Caco-2 (cell line): ENCODE data around the gene GABRE. TPM values are rescaled to one million over a fixed set of nuclear protein-coding genes. Genes with fewer than 3 reads are reported as not detected.
A peak's percentile ranks its signal among the peaks of the same experiment; 100 is the strongest.

Experiments
- BruUV-seq: library from RNA; stranded (reverse); fragments of 400-500 nt; replicated peaks from 2 replicates; lab custom pipeline; 2021; lab: Mats Ljungman, UMichigan
- CTCF ChIA-PET: fragments of 300-600 bp; sonication (Branson Sonifier 250); formaldehyde crosslinking; loops from one replicate; lab custom pipeline; 2022; ENCODE audit warnings: antibody characterized with exemption; lab: Charles Lee
- POLR2A ChIA-PET: fragments of 300-600 bp; sonication (Branson Sonifier 250); formaldehyde crosslinking; loops from one replicate; lab custom pipeline; 2022; ENCODE audit warnings: antibody characterized with exemption; lab: Charles Lee
- DNase-seq, 2 experiments: peaks; one replicate each; pipeline versions ENCODE4 v3.0.0 to v3.0.0-alpha.2; 2020 to 2022
- H3K27me3 ChIP-seq: replicated peaks from 2 replicates; pipeline ENCODE4 v1.6.0; 2011; ENCODE audit warnings: low read length; ENCODE audit not compliant: control insufficient read depth, insufficient read depth
- H3K36me3 ChIP-seq: 2 replicates; pipeline ENCODE4 v1.5.1; 2011; ENCODE audit warnings: low read length; ENCODE audit not compliant: control insufficient read depth, insufficient read depth
- H3K4me1 ChIP-seq: fragments of 250-450 bp; sonication (Bioruptor Pico); 2 replicates; pipeline ENCODE4 v1.5.1; 2020; ENCODE audit warnings: mild to moderate bottlenecking
- H3K4me3 ChIP-seq: 2 replicates; pipeline ENCODE4 v1.5.1; 2011; ENCODE audit warnings: low read depth, mild to moderate bottlenecking, control low read depth, low read length
- H3K9me3 ChIP-seq: fragments of 250-450 bp; sonication (Bioruptor Pico); 2 replicates; pipeline ENCODE4 v1.5.1; 2020; ENCODE audit warnings: mild to moderate bottlenecking, moderate library complexity
- H3K27ac Mint-ChIP-seq: one replicate; pipeline ENCODE4 v1.8.0; 2022; ENCODE audit warnings: mixed read lengths; ENCODE audit not compliant: unreplicated experiment
- H3K27me3 Mint-ChIP-seq: one replicate; pipeline ENCODE4 v1.8.0; 2022; ENCODE audit warnings: mixed read lengths; ENCODE audit not compliant: insufficient read depth, unreplicated experiment
- H3K36me3 Mint-ChIP-seq: one replicate; pipeline ENCODE4 v1.8.0; 2022; ENCODE audit warnings: mild to moderate bottlenecking, mixed read lengths; ENCODE audit not compliant: insufficient read depth, unreplicated experiment
- H3K4me1 Mint-ChIP-seq: one replicate; pipeline ENCODE4 v1.8.0; 2022; ENCODE audit warnings: low read depth, mixed read lengths; ENCODE audit not compliant: unreplicated experiment
- H3K4me3 Mint-ChIP-seq: one replicate; pipeline ENCODE4 v1.8.0; 2022; ENCODE audit warnings: mild to moderate bottlenecking, moderate library complexity, mixed read lengths; ENCODE audit not compliant: unreplicated experiment
- H3K9me3 Mint-ChIP-seq: one replicate; pipeline ENCODE4 v1.8.0; 2022; ENCODE audit warnings: mixed read lengths; ENCODE audit not compliant: unreplicated experiment
- CTCF ChIP-seq, 2 experiments: fragments of 200-600 bp in 1 of 2; IDR thresholded peaks; 1 replicate in 1 of 2; 2 replicates in 1 of 2; pipeline versions ENCODE4 v1.5.1 to v1.8.0; 2011 to 2022; ENCODE audit warnings: antibody characterized with exemption in 1 of 2, control low read depth in 1 of 2, inconsistent platforms in 1 of 2, low read depth in 1 of 2, low read length in 1 of 2, mild to moderate bottlenecking in 1 of 2, moderate library complexity in 1 of 2; ENCODE audit not compliant: insufficient read depth in 1 of 2, severe bottlenecking in 1 of 2, unreplicated experiment in 1 of 2
- intact Hi-C: fragments of 100-400 bp; cut with micrococcal nuclease; formaldehyde crosslinking; loops from one replicate; pipeline ENCODE4 v1.10.0; 2022; ENCODE audit not compliant: unreplicated experiment
- total RNA-seq: library from RNA; stranded (reverse); gene quantifications from 2 replicates; pipeline ENCODE4 v1.2.3, GENCODE V29; 2022

GABRE gene
- total RNA-seq, 1 experiment from 2014 or later = 40.4 TPM

GRCh38 chrX:151970661-151971060 lies 3.8 kb downstream of the GABRE start:
- Mint-ChIP-seq H3K36me3 (peaks cover 16% of the 10 kb centered on the region), H3K4me1 (no peaks in the 10 kb centered on the region), H3K4me3 (no peak overlapping the region), H3K27ac (no peak overlapping the region), H3K27me3 (no peaks in the 10 kb centered on the region), H3K9me3 (no peaks in the 10 kb centered on the region)
- Histone ChIP-seq H3K27me3 (no peaks in the 10 kb centered on the region), H3K4me1 (peaks cover 3% of the 10 kb centered on the region; the same call in 1 of the 2 replicates), H3K36me3 (no peaks in the 10 kb centered on the region), H3K9me3 (no peaks in the 10 kb centered on the region), H3K4me3 (no peak overlapping the region)
- CTCF ChIA-PET = no interaction called here
- no TSS peak for BruUV-seq
- DNase-seq = peak in 1 of 2 experiments; percentile 22
- no peak for TF ChIP-seq CTCF (IDR thresholded peaks at IDR 0.05; ENCODE audit: insufficient read depth in 1 of 2, low read depth in 1 of 2, low read length in 1 of 2, severe bottlenecking in 1 of 2, unreplicated experiment in 1 of 2)
- intact Hi-C loops = loop anchor here (10.0 kb wide), 1 partner anchor 74 kb away; no protein-coding TSS in a partner anchor
- POLR2A ChIA-PET = interaction anchor here (0.6 kb wide), 1 partner anchor 12 kb away, joined by 4 read pairs; no protein-coding TSS in a partner anchor

DNA sequence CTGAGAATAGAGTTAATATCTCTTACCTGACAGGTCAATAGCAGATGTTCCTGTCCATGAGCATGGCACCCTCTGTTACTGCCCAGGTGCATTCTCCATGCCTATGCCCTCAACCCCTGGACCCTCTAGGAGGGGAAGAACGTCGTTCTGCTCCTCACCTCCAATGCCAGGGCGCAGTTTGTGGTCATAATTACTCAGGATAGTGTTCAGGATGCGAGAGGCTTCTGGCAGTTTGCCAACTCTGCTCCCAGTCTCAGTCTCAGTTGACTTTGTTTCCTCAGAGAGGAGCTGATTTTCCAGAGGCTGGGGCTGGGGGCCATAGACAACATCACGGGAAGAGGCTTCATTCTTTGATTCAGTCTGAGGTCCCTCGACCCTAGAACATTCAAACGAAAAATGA lies 4.4 kb downstream of the GABRE start:
- Mint-ChIP-seq H3K36me3 (peaks cover 16% of the 10 kb centered on the region), H3K27me3 (no peaks in the 10 kb centered on the region), H3K4me3 (no peak overlapping the region), H3K27ac (no peak overlapping the region), H3K9me3 (no peaks in the 10 kb centered on the region), H3K4me1 (no peaks in the 10 kb centered on the region)
- H3K27me3 ChIP-seq = no peaks in the 10 kb centered on the region
- no peaks in the 10 kb centered on the region for H3K36me3 ChIP-seq
- CTCF ChIA-PET = no interaction called here
- 0 out of 2 replicates have a peak, but pooled peaks cover under 1% of the 10 kb centered on the region for H3K4me1 ChIP-seq
- no peak for TF ChIP-seq CTCF (IDR thresholded peaks at IDR 0.05; ENCODE audit: insufficient read depth in 1 of 2, low read depth in 1 of 2, low read length in 1 of 2, severe bottlenecking in 1 of 2, unreplicated experiment in 1 of 2)
- intact Hi-C loops = loop anchor here (10.0 kb wide), 1 partner anchor 75 kb away; no protein-coding TSS in a partner anchor
- POLR2A ChIA-PET = no interaction called here
- DNase-seq = no peak
- H3K9me3 ChIP-seq = no peaks in the 10 kb centered on the region
- BruUV-seq = no TSS peak
- H3K4me3 ChIP-seq = no peak overlapping the region

DNA sequence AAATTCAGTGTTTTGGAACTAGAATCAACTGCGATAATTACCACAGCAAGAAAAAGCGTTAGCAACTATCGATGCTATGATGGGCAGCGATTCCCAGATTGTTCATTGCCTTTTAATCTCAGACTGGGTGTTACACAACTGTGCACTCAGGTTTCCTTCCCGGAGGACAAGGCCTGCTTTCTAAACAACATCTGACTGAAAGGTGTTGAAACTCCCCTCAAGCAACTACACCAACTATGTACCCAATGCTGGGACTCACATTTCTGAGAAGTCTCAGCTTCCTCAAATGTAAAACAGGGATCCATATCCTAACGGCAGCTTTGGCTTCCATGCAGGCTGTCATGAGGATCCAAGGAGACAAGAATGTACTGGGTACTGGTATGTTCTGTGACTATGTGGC lies 8.2 kb downstream of the GABRE start:
- BruUV-seq = no TSS peak
- Mint-ChIP-seq H3K36me3 (peaks cover 16% of the 10 kb centered on the region), H3K27ac (no peak overlapping the region), H3K27me3 (no peaks in the 10 kb centered on the region), H3K4me1 (no peaks in the 10 kb centered on the region), H3K9me3 (no peaks in the 10 kb centered on the region), H3K4me3 (no peak overlapping the region)
- no peaks in the 10 kb centered on the region for H3K4me1 ChIP-seq
- DNase-seq = no peak
- H3K27me3 ChIP-seq = no peaks in the 10 kb centered on the region
- H3K4me3 ChIP-seq = no peak overlapping the region
- H3K9me3 ChIP-seq = no peaks in the 10 kb centered on the region
- CTCF ChIA-PET = no interaction called here
- POLR2A ChIA-PET = no interaction called here
- no peaks in the 10 kb centered on the region for H3K36me3 ChIP-seq
- intact Hi-C loops = no loop called here
- no peak for TF ChIP-seq CTCF (IDR thresholded peaks at IDR 0.05; ENCODE audit: insufficient read depth in 1 of 2, low read depth in 1 of 2, low read length in 1 of 2, severe bottlenecking in 1 of 2, unreplicated experiment in 1 of 2)
